ENCODE measurements around the gene IKBKG.

GRCh38 chrX:154594491-154594890 is 47.1 kb downstream of the IKBKG start:
- TF ChIP-seq ZNF274 (IDR thresholded peaks at IDR 0.05; ENCODE audit: low read depth, low read length) = no peak
- no peak for TF ChIP-seq EZH2 (IDR thresholded peaks at IDR 0.05)
- no peak for TF ChIP-seq POLR2AphosphoS5 (IDR thresholded peaks at IDR 0.05; ENCODE audit: low read depth, low read length)
- no peak for TF ChIP-seq RAD21 (IDR thresholded peaks at IDR 0.05; ENCODE audit: low read depth)
- no peak for TF ChIP-seq CTCF (IDR thresholded peaks at IDR 0.05 in 2 of 3, conservative IDR thresholded peaks at IDR 0.05 in 1 of 3; ENCODE audit: borderline replicate concordance in 1 of 3, insufficient read depth in 1 of 3, low read depth in 2 of 3, low read length in 2 of 3)
- no peak for TF ChIP-seq JUND (IDR thresholded peaks at IDR 0.05)
- TF ChIP-seq POLR2A (IDR thresholded peaks at IDR 0.05; ENCODE audit: borderline replicate concordance, extremely low read depth, insufficient read depth, insufficient read length) = no peak
- no peak for TF ChIP-seq CEBPB (IDR thresholded peaks at IDR 0.05; ENCODE audit: low read depth)
- no peak for TF ChIP-seq FOSL1 (IDR thresholded peaks at IDR 0.05; ENCODE audit: low read depth)

All from HCT116 (cell line).